Neural progenitor cell (in vitro differentiated cells): ENCODE data around the gene S100A9. TPM values are rescaled to one million over a fixed set of nuclear protein-coding genes. Genes with fewer than 3 reads are reported as not detected.

Source experiments
- DNase-seq: peaks from one replicate; pipeline ENCODE4 v3.0.0-alpha.2; 2016; ENCODE audit warnings: low spot score
- H2AFZ ChIP-seq: fragments of 200-600 bp; sonication (generic); replicated peaks from 2 replicates; pipeline ENCODE4 v1.6.1; 2016; ENCODE audit warnings: antibody characterized with exemption
- H3F3A ChIP-seq: fragments of 200-600 bp; sonication (generic); 2 replicates; pipeline ENCODE4 v1.6.1; 2016; ENCODE audit warnings: antibody characterized with exemption, low read depth
- H3K27ac ChIP-seq: fragments of 200-600 bp; sonication (generic); 2 replicates; pipeline ENCODE4 v1.5.1; 2016; ENCODE audit warnings: mild to moderate bottlenecking
- H3K27me3 ChIP-seq: fragments of 200-600 bp; sonication (generic); 2 replicates; pipeline ENCODE4 v1.6.1; 2016; ENCODE audit warnings: mild to moderate bottlenecking, moderate library complexity
- H3K36me3 ChIP-seq: fragments of 200-600 bp; sonication (generic); 2 replicates; pipeline ENCODE4 v1.5.1; 2016
- H3K4me1 ChIP-seq: fragments of 200-600 bp; sonication (generic); 2 replicates; pipeline ENCODE4 v1.6.1; 2016; ENCODE audit warnings: mixed run types
- H3K4me2 ChIP-seq: fragments of 200-600 bp; sonication (generic); 2 replicates; pipeline ENCODE4 v1.6.1; 2016
- H3K4me3 ChIP-seq: fragments of 200-600 bp; sonication (generic); 2 replicates; pipeline ENCODE4 v1.5.1; 2016
- H3K79me2 ChIP-seq: fragments of 200-600 bp; sonication (generic); 2 replicates; pipeline ENCODE4 v1.6.1; 2016; ENCODE audit warnings: low read depth
- H3K9ac ChIP-seq: fragments of 200-600 bp; sonication (generic); 2 replicates; pipeline ENCODE4 v1.6.1; 2016
- H3K9me3 ChIP-seq: fragments of 200-600 bp; sonication (generic); 2 replicates; pipeline ENCODE4 v1.5.1; 2016; ENCODE audit warnings: low read depth
- H4K20me1 ChIP-seq: fragments of 200-600 bp; sonication (generic); 2 replicates; pipeline ENCODE4 v1.6.1; 2016; ENCODE audit warnings: low read depth
- H3K27ac Mint-ChIP-seq: 3 replicates; pipeline ENCODE4 v1.8.0; 2021; ENCODE audit warnings: mixed read lengths
- H3K27me3 Mint-ChIP-seq: 2 replicates; pipeline ENCODE4 v1.8.0; 2022; ENCODE audit warnings: low read depth, mild to moderate bottlenecking, inconsistent platforms, moderate library complexity, mixed read lengths; ENCODE audit not compliant: insufficient read depth
- H3K36me3 Mint-ChIP-seq: 3 replicates; pipeline ENCODE4 v1.8.0; 2021; ENCODE audit warnings: mixed read lengths
- H3K4me1 Mint-ChIP-seq: 3 replicates; pipeline ENCODE4 v1.8.0; 2021; ENCODE audit warnings: mixed read lengths
- H3K4me3 Mint-ChIP-seq: 3 replicates; pipeline ENCODE4 v1.8.0; 2021; ENCODE audit warnings: mild to moderate bottlenecking, moderate library complexity, mixed read lengths
- H3K9me3 Mint-ChIP-seq: 3 replicates; pipeline ENCODE4 v1.8.0; 2020; ENCODE audit warnings: mixed read lengths
- CTCF ChIP-seq: fragments of 200-600 bp; sonication (generic); IDR thresholded peaks from 2 replicates; pipeline ENCODE4 v1.5.1; 2017; ENCODE audit warnings: antibody characterized with exemption, mild to moderate bottlenecking
- EZH2 ChIP-seq: fragments of 200-600 bp; sonication (generic); IDR thresholded peaks from 2 replicates; pipeline ENCODE4 v1.6.1; 2017; ENCODE audit warnings: antibody characterized with exemption, mild to moderate bottlenecking, moderate library complexity
- EZH2phosphoT487 ChIP-seq: fragments of 200-600 bp; sonication (generic); IDR thresholded peaks from 2 replicates; pipeline ENCODE4 v1.6.1; 2017; ENCODE audit warnings: antibody characterized with exemption
- total RNA-seq: library from RNA; depleted of rRNA; stranded (reverse); fragments of >200 nt; gene quantifications from 2 replicates; pipeline ENCODE4 v1.2.3, GENCODE V29; 2015; ENCODE audit warnings: low replicate concordance

The S100A9 gene
- total RNA-seq, 1 donor from 2014 or later: not detected

- Histone ChIP-seq H3K36me3 (no peaks in the 10 kb centered on the region), H3K27me3 (no peaks in the 10 kb centered on the region), H3K4me1 (no peaks in the 10 kb centered on the region), H3K4me2 (no peak overlapping the region), H3K9ac (no peak overlapping the region), H3K9me3 (no peaks in the 10 kb centered on the region), H2AFZ (no peak overlapping the region), H3K79me2 (no peaks in the 10 kb centered on the region), H3K4me3 (no peak overlapping the region), H4K20me1 (no peaks in the 10 kb centered on the region), H3F3A (no peaks in the 10 kb centered on the region), H3K27ac (no peak overlapping the region)
- Mint-ChIP-seq H3K27ac (no peak overlapping the region), H3K4me1 (no peaks in the 10 kb centered on the region), H3K9me3 (no peaks in the 10 kb centered on the region), H3K4me3 (no peak overlapping the region), H3K36me3 (no peaks in the 10 kb centered on the region), H3K27me3 (peaks cover 5% of the 10 kb centered on the region)
- no peak for DNase-seq
- TF ChIP-seq CTCF: no peak
These were observed 13.6 kb upstream of the S100A9 start for GRCh38 chr1:153343811-153344717.

GRCh38 chr1:153344718-153345025, 13.0 kb upstream of the S100A9 start:
- Histone ChIP-seq H2AFZ (no peak overlapping the region), H3K4me2 (no peak overlapping the region), H3K9me3 (no peaks in the 10 kb centered on the region), H3K4me3 (no peak overlapping the region), H3K79me2 (no peaks in the 10 kb centered on the region), H4K20me1 (no peaks in the 10 kb centered on the region), H3K36me3 (no peaks in the 10 kb centered on the region), H3F3A (no peaks in the 10 kb centered on the region), H3K27me3 (no peaks in the 10 kb centered on the region), H3K9ac (no peak overlapping the region), H3K4me1 (no peaks in the 10 kb centered on the region), H3K27ac (no peak overlapping the region)
- no peak for DNase-seq
- Mint-ChIP-seq H3K27ac (no peak overlapping the region), H3K4me3 (no peak overlapping the region), H3K27me3 (peaks cover 6% of the 10 kb centered on the region), H3K4me1 (no peaks in the 10 kb centered on the region), H3K36me3 (no peaks in the 10 kb centered on the region), H3K9me3 (no peaks in the 10 kb centered on the region)
- no peak for TF ChIP-seq EZH2phosphoT487
- no peak for TF ChIP-seq CTCF
- TF ChIP-seq EZH2: no peak

- DNase-seq: no peak
- Histone ChIP-seq H3F3A (no peaks in the 10 kb centered on the region), H3K27me3 (peaks cover 4% of the 10 kb centered on the region), H2AFZ (no peak overlapping the region), H4K20me1 (no peaks in the 10 kb centered on the region), H3K4me1 (no peaks in the 10 kb centered on the region), H3K4me3 (no peak overlapping the region), H3K27ac (no peak overlapping the region), H3K9me3 (no peaks in the 10 kb centered on the region), H3K79me2 (no peaks in the 10 kb centered on the region), H3K4me2 (no peak overlapping the region), H3K9ac (no peak overlapping the region), H3K36me3 (no peaks in the 10 kb centered on the region)
- no peaks in the 10 kb centered on the region for H3K4me1 Mint-ChIP-seq
- no peaks in the 10 kb centered on the region for H3K36me3 Mint-ChIP-seq
- no peak overlapping the region for H3K27ac Mint-ChIP-seq
- no peak for TF ChIP-seq EZH2
- TF ChIP-seq CTCF: no peak
- H3K4me3 Mint-ChIP-seq: no peak overlapping the region
- peaks cover 8% of the 10 kb centered on the region for H3K27me3 Mint-ChIP-seq
- no peaks in the 10 kb centered on the region for H3K9me3 Mint-ChIP-seq
These were observed 12.2 kb upstream of the S100A9 start for GRCh38 chr1:153345187-153346076.
